K562 (cell line): ENCODE measurements around the gene SLC37A4. TPM values are rescaled to one million over a fixed set of nuclear protein-coding genes. Genes with fewer than 3 reads are reported as not detected.

Source experiments
- ATAC-seq: fragments of 200-7000 bp; cut with Tn5 transposase; 3 replicates; pipeline ENCODE4 v1.9.1; 2020; ENCODE audit warnings: moderate library complexity
- BruUV-seq: library from RNA; stranded (reverse); fragments of 400-500 nt; replicated peaks from 2 replicates; lab custom pipeline; 2021; lab: Mats Ljungman, UMichigan
- CTCF ChIA-PET: fragments of 300-600 bp; formaldehyde crosslinking; extraction: SDS; loops from one replicate; lab custom pipeline; 2021; ENCODE audit warnings: low intra/inter-chr PET ratio; lab: Yijun Ruan, JAX
- POLR2A ChIA-PET: fragments of 300-600, 350-650 bp; sonication (Branson Sonifier 250); formaldehyde crosslinking; extraction: SDS; loops from one replicate; lab custom pipeline; 2021; ENCODE audit warnings: antibody characterized with exemption, inconsistent platforms; lab: Yijun Ruan, JAX
- DNase-seq, 4 experiments: peaks; one replicate each; pipeline versions ENCODE4 v3.0.0 to v3.0.0-alpha.2; 2011 to 2018; ENCODE audit warnings: low spot score in 3 of 4, mixed read lengths in 3 of 4; ENCODE audit errors: extremely low read depth in 1 of 4
- FAIRE-seq: peaks from 2 replicates; lab custom pipeline; 2011; peaks lifted over from hg19 to GRCh38; lab: Jason Lieb, UNC
- H2AFZ ChIP-seq: 2 replicates; pipeline ENCODE4 v1.6.0; 2011; ENCODE audit warnings: low read depth, low read length, control low read depth, inconsistent platforms
- H3K27ac ChIP-seq: fragments of 200-600 bp; 3 replicates; pipeline ENCODE4 v1.8.0; 2011; ENCODE audit warnings: low read depth, mild to moderate bottlenecking, control low read depth, inconsistent platforms, low read length, moderate library complexity, mixed read lengths; ENCODE audit errors: extremely low read depth
- H3K27me3 ChIP-seq, 2 experiments: fragments of 300-600 bp in 1 of 2; 2 replicates in 1 of 2; 3 replicates in 1 of 2; pipeline versions ENCODE4 v1.6.0 to v1.8.0; 2011; ENCODE audit warnings: inconsistent platforms in 2 of 2, low read length in 2 of 2, mild to moderate bottlenecking in 1 of 2, mixed read lengths in 1 of 2, moderate library complexity in 1 of 2; ENCODE audit not compliant: control insufficient read depth in 2 of 2, insufficient read depth in 2 of 2
- H3K36me3 ChIP-seq: fragments of 300-600 bp; 3 replicates; pipeline ENCODE4 v1.8.0; 2011; ENCODE audit warnings: mild to moderate bottlenecking, low read length, inconsistent platforms; ENCODE audit not compliant: control insufficient read depth, insufficient read depth
- H3K4me1 ChIP-seq, 2 experiments: fragments of 200-600 bp in 1 of 2; replicated peaks in 1 of 2; 2 replicates in 1 of 2; 3 replicates in 1 of 2; pipeline versions ENCODE4 v1.5.1 to v1.8.0; 2011; ENCODE audit warnings: inconsistent platforms in 2 of 2, low read length in 2 of 2, mild to moderate bottlenecking in 1 of 2, mixed read lengths in 1 of 2, moderate library complexity in 1 of 2; ENCODE audit not compliant: control insufficient read depth in 2 of 2, insufficient read depth in 2 of 2
- H3K4me2 ChIP-seq: 2 replicates; pipeline ENCODE4 v1.6.1; 2011; ENCODE audit warnings: low read length, control low read depth, inconsistent platforms, mixed read lengths; ENCODE audit not compliant: insufficient read depth
- H3K4me3 ChIP-seq: fragments of 200-600 bp; sonication (generic), shearing (Covaris generic); 2 replicates; pipeline ENCODE4 v1.5.1; 2016; ENCODE audit warnings: control low read depth, inconsistent platforms
- H3K79me2 ChIP-seq: fragments of 200-600 bp; 3 replicates; pipeline ENCODE4 v1.8.0; 2011; ENCODE audit warnings: low read length, inconsistent platforms; ENCODE audit not compliant: control insufficient read depth, insufficient read depth
- H3K9ac ChIP-seq, 2 experiments: 2 replicates each; pipeline versions ENCODE4 v1.6.0 to v1.6.1; 2011; ENCODE audit warnings: low read depth in 2 of 2, low read length in 2 of 2, control low read depth in 1 of 2, inconsistent platforms in 1 of 2, mild to moderate bottlenecking in 1 of 2, mixed read lengths in 1 of 2; ENCODE audit not compliant: insufficient read depth in 1 of 2
- H3K9me1 ChIP-seq: one replicate; pipeline ENCODE4 v1.6.0; 2011; ENCODE audit warnings: inconsistent platforms, mild to moderate bottlenecking, low read length, moderate library complexity; ENCODE audit not compliant: control insufficient read depth, insufficient read depth
- H3K9me3 ChIP-seq: replicated peaks from 2 replicates; pipeline ENCODE4 v1.5.1; 2011; ENCODE audit warnings: low read depth, low read length, inconsistent platforms; ENCODE audit not compliant: control insufficient read depth, insufficient read depth
- H4K20me1 ChIP-seq: replicated peaks from 2 replicates; pipeline ENCODE4 v1.6.1; 2011; ENCODE audit warnings: low read length, inconsistent platforms, mixed read lengths; ENCODE audit not compliant: control insufficient read depth, insufficient read depth
- CAMTA2 ChIP-seq: fragments of 250-450 bp; sonication (Bioruptor Pico); conservative IDR thresholded peaks from 2 replicates; pipeline ENCODE4 v1.5.1; 2022
- CEBPB ChIP-seq: fragments of 450-650 bp; IDR thresholded peaks from 2 replicates; pipeline ENCODE4 v1.6.1; 2016; ENCODE audit warnings: missing genetic modification characterization, missing compliant biosample characterization
- DEAF1 ChIP-seq: fragments of 450-650 bp; formaldehyde crosslinking; IDR thresholded peaks from 2 replicates; pipeline ENCODE4 v1.4.0; 2020; ENCODE audit warnings: mild to moderate bottlenecking, moderate library complexity
- GTF2B ChIP-seq: IDR thresholded peaks from 2 replicates; pipeline ENCODE4 v1.6.1; 2011; ENCODE audit not compliant: insufficient read length; ENCODE audit errors: extremely low read depth
- KLF13 ChIP-seq: fragments of 450-650 bp; IDR thresholded peaks from 2 replicates; pipeline ENCODE4 v1.6.1; 2016; ENCODE audit warnings: missing genetic modification characterization, low read depth, mild to moderate bottlenecking, missing compliant biosample characterization, moderate library complexity, borderline replicate concordance
- MBD2 ChIP-seq: sonication (generic); IDR thresholded peaks from 2 replicates; pipeline ENCODE4 v1.6.1; 2016; ENCODE audit warnings: low read depth, borderline replicate concordance
- MEF2D ChIP-seq: conservative IDR thresholded peaks from 2 replicates; pipeline ENCODE4 v1.6.1; 2016; ENCODE audit warnings: low read depth, missing genetic modification characterization, missing compliant biosample characterization
- PCBP2 ChIP-seq: fragments of 200-400 bp; formaldehyde crosslinking; IDR thresholded peaks from 2 replicates; pipeline ENCODE4 v1.6.1; 2018; ENCODE audit warnings: low read length, low read depth, mild to moderate bottlenecking, moderate library complexity; ENCODE audit not compliant: poor library complexity, severe bottlenecking
- POLR2A ChIP-seq: fragments of 450-650 bp; conservative IDR thresholded peaks from 2 replicates; pipeline ENCODE4 v1.6.1; 2016
- POLR2AphosphoS5 ChIP-seq: IDR thresholded peaks from 2 replicates; pipeline ENCODE4 v1.6.1; 2011; ENCODE audit warnings: mild to moderate bottlenecking, low read depth, low read length, moderate library complexity; ENCODE audit not compliant: control insufficient read depth, insufficient read depth
- POLR2B ChIP-seq: fragments of 450-650 bp; IDR thresholded peaks from 2 replicates; pipeline ENCODE4 v1.6.1; 2018; ENCODE audit warnings: low read depth; ENCODE audit not compliant: partially characterized antibody
- PTBP1 ChIP-seq: fragments of 200-400 bp; formaldehyde crosslinking; IDR thresholded peaks from 2 replicates; pipeline ENCODE4 v1.6.1; 2017; ENCODE audit warnings: low read depth, low read length
- RBFOX2 ChIP-seq: fragments of 200-400 bp; formaldehyde crosslinking; IDR thresholded peaks from 2 replicates; pipeline ENCODE4 v1.6.1; 2017; ENCODE audit warnings: low read depth, mild to moderate bottlenecking, low read length, moderate library complexity
- STAT5A ChIP-seq: IDR thresholded peaks from 2 replicates; pipeline ENCODE4 v1.6.1; 2012; ENCODE audit warnings: low read length, inconsistent platforms, borderline replicate concordance
- SUPT5H ChIP-seq: fragments of 450-650 bp; IDR thresholded peaks from 2 replicates; pipeline ENCODE4 v1.6.1; 2016
- YBX1 ChIP-seq: fragments of 450-650 bp; IDR thresholded peaks from 2 replicates; pipeline ENCODE4 v1.7.1; 2016; ENCODE audit warnings: mild to moderate bottlenecking
- ZNF121 ChIP-seq: sonication (generic); formaldehyde crosslinking; conservative IDR thresholded peaks from 2 replicates; pipeline ENCODE4 v1.8.0; 2022; ENCODE audit warnings: missing genetic modification reagents
- ZNF41 ChIP-seq: fragments of 250-450 bp; sonication (Bioruptor Pico); conservative IDR thresholded peaks from 2 replicates; pipeline ENCODE4 v1.4.0; 2020; ENCODE audit warnings: mild to moderate bottlenecking
- ZNF644 ChIP-seq: fragments of 200-800 bp; sonication (Bioruptor generic); IDR thresholded peaks from 2 replicates; pipeline ENCODE4 v1.6.1; 2016; ENCODE audit warnings: low read depth, missing genetic modification characterization, missing compliant biosample characterization
- ZNF668 ChIP-seq: fragments of 250-450 bp; sonication (Bioruptor Pico); IDR thresholded peaks from 2 replicates; pipeline ENCODE4 v1.8.0; 2022; ENCODE audit warnings: mild to moderate bottlenecking, inconsistent platforms
- ZNF79 ChIP-seq: fragments of 250-450 bp; sonication (Bioruptor Pico); IDR thresholded peaks from 2 replicates; pipeline ENCODE4 v1.4.0; 2020; ENCODE audit warnings: low read depth, mild to moderate bottlenecking, moderate library complexity
- WGBS: fragments of 100-300 bp; shearing (Covaris generic); methylation state at CpG from one replicate; pipeline ENCODE4 v1.1.6; 2016; ENCODE audit warnings: low coverage, mixed read lengths; ENCODE audit not compliant: insufficient coverage; ENCODE audit errors: missing lambda C conversion rate; 5-methylcytosine and 5-hydroxymethylcytosine counted together
- in situ Hi-C: fragments of 300-500 bp; cut with MboI; formaldehyde crosslinking; loops from 4 replicates; pipeline ENCODE4 v1.15.0; 2018; ENCODE audit warnings: inconsistent platforms, mixed read lengths
- intact Hi-C: fragments of 100-400 bp; cut with micrococcal nuclease; formaldehyde crosslinking; loops from 2 replicates; pipeline ENCODE4 v1.14.2; 2022
- polyA plus RNA-seq, 8 experiments: library from polyadenylated mRNA; depleted of rRNA in 4 of 8; stranded (reverse) in 5 of 8; unstranded in 3 of 8; fragments of >200 nt; fragmentation: Nextera tagmentation in 2 of 8; fragmentation: Illumina TruSeq in 1 of 8; extraction: Ambion mirVana in 2 of 8; extraction: Trizol in 1 of 8; gene quantifications; 2 replicates each; pipeline versions ENCODE4 v1.2.1 to v1.2.3, GENCODE V29; 2011 to 2014; ENCODE audit warnings: inconsistent platforms in 1 of 8, missing spikeins in 1 of 8
- total RNA-seq, 7 experiments: library from RNA; depleted of rRNA in 6 of 7; stranded (reverse); fragments of >200 nt in 6 of 7; fragmentation: Illumina TruSeq in 2 of 7; extraction: Trizol in 2 of 7; gene quantifications; 2 replicates each; pipeline versions ENCODE4 v1.2.1 to v1.2.3, GENCODE V29; 2011 to 2021; ENCODE audit warnings: low replicate concordance in 1 of 7

Gene SLC37A4
- total and polyA plus RNA-seq, 9 of the 15 experiments (the other 6 are each of a cell fraction or from before 2014, with no cell fraction given) = 24.7 to 73.9 (median 40.7) TPM

- Histone ChIP-seq H3K27me3 (no peaks in the 10 kb centered on the region), H3K4me1 (peaks cover 6 to 12% of the 10 kb centered on the region in 2 experiments; a peak in 4 of 5 replicates), H3K36me3 (peaks cover 72% of the 10 kb centered on the region), H3K9me1 (no peaks in the 10 kb centered on the region), H3K4me3 (no peak overlapping the region), H2AFZ (no peak overlapping the region), H3K27ac (no peak overlapping the region), H3K79me2 (peaks cover 47% of the 10 kb centered on the region), H3K9ac (no peak overlapping the region), H4K20me1 (0 out of 2 replicates have a peak, but pooled peaks cover 3% of the 10 kb centered on the region), H3K9me3 (no peaks in the 10 kb centered on the region; the same call in 1 of the 2 replicates), H3K4me2 (no peak overlapping the region)
- ChIA-PET POLR2A (interaction anchor here (0.6 to 5.9 kb wide), 14 partner anchors 9 to 397 kb away, joined by 3 to 33 read pairs (median 4); partner anchors contain the start of gene VPS11), CTCF (no interaction called here)
- FAIRE-seq (no peak), DNase-seq (peak in 3 of 4 experiments; percentile 10 to 41 (median 18)), ATAC-seq (peak; percentile 15; the same call in 1 of the 3 replicates)
- in situ Hi-C loops = no loop called here
- whole genome bisulfite sequencing = 60% methylated on average over 8 of the region's 8 CpGs
- no TSS peak for BruUV-seq
- intact Hi-C loops = loop anchor here (5.0 kb wide), 2 partner anchors 72 to 87 kb away; partner anchors contain the start of gene DPAGT1
- TF ChIP-seq ZNF79 (no peak), SUPT5H (peak; percentile 55), YBX1 (no peak), DEAF1 (CRISPR knock-in tag) (no peak), ZNF668 (no peak), ZNF121 (CRISPR knock-in tag) (peak; percentile 90), ZNF41 (no peak), GTF2B (no peak), POLR2B (no peak), POLR2A (peak; percentile 40; the same call in 1 of the 2 replicates), RBFOX2 (peak; percentile 57), KLF13 (0 out of 2 replicates have a peak, but pooled peaks have one; percentile 31), PTBP1 (no peak), POLR2AphosphoS5 (peak; percentile 61; the same call in 1 of the 2 replicates), MBD2 (no peak), MEF2D (tag) (no peak), STAT5A (0 out of 2 replicates have a peak, but pooled peaks have one; percentile 12), CAMTA2 (CRISPR knock-in tag) (no peak), CEBPB (tag) (0 out of 2 replicates have a peak, but pooled peaks have one; percentile 3), ZNF644 (no peak), PCBP2 (no peak)
Observed at GRCh38 chr11:119015054-119015611, 15.5 kb downstream of the SLC37A4 start.
